GM21381 (cell line): ENCODE results near the gene RIOK3.

ENCODE experiments used
- ATAC-seq: cut with Tn5 transposase; IDR thresholded peaks from one replicate; pipeline ENCODE4 v1.9.1; 2021; ENCODE audit warnings: mild to moderate bottlenecking, moderate library complexity; ENCODE audit not compliant: unreplicated experiment

The RIOK3 gene

GRCh38 chr18:23526501-23527063 is 73.5 kb downstream of the RIOK3 start:
- no peak for ATAC-seq

DNA sequence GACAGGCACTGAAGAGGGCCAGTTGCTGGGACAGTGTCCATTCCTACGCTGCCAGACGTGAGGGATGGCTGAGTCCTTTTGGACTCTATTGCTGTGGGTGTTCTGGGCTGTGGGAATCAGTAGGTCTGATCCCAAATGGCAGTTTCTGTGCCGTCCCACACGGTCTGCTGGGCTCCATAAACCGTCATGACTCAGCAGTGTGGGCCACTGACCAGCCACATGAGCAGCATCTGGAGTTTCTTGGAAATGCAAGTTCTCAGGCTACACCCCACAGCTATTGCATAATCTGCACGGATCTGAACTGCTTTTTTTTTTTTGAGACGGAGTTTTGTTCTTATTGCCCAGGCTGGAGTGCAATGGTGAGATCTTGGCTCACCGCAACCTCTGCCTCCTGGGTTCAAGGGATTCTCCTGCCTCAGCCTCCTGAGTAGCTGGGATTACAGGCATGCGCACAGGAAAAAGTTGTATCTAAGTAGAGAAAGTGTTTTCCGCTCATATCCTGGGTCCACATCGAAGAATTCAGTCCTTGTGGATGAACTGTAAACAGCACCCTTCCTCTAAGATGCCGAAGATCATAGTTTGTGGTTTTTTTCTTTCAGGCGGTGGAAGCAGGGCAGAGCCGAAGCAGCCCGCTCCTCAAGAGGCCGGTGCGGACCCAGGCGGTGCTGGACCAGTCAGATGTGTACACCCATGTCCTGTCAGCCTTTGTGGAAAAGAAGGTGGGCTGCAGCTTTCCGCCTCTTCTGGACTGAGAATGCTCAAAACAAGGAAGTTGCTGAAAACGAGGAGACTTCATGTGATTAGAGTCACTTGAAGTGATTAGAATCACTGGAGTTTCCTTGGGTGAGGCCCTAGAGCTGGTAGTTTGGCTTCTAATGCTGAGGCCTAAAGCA is 75.7 kb downstream of the RIOK3 start:
- no peak for ATAC-seq

GRCh38 chr18:23529604-23530003 is 76.5 kb downstream of the RIOK3 start:
- ATAC-seq = no peak

DNA sequence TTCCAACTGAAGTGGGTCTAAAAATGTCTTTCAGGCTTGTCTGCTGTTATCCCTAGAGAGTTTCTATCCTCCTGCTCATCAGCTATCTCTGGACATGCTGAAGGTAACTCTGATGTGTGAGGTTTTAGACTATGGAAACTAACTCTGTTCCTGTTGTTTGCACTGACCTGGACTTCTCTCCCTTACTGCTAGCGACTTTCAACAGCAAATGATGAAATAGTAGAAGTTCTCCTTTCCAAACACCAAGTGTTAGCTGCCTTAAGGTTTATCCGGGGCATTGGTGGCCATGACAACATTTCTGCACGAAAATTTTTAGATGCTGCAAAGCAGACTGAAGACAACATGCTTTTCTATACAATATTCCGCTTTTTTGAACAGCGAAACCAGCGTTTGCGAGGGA is 77.1 kb downstream of the RIOK3 start:
- no peak for ATAC-seq

DNA sequence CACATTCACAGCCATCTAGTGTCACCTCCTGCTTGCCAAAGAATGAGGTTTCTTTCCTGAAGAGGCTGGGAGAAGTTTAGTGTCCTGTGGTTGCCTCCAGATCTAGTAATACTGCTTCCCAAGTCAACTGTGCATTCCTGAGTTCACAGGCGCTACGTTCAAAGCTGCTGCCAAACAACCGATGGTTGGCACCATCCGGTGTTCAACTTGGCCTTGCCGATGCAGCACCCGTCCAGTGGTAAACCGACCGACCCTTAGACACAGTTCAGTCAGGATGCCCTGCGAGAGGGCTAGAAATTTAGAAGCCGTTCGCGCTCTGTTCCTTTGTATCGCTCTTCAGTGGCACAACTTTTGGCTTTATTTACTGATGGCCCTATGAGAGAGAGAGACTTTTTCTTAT is 78.8 kb downstream of the RIOK3 start:
- no peak for ATAC-seq
